Esophagus squamous epithelium (tissue), 5 donors: ENCODE measurements around the gene EIF3A. TPM values are rescaled to one million over a fixed set of nuclear protein-coding genes. Genes with fewer than 3 reads are reported as not detected.
A peak's percentile ranks its signal among the peaks of the same experiment; 100 is the strongest.
"Not testable (repeated sequence)": the region's sequence is repeated elsewhere in the genome, so short reads cannot be mapped to it uniquely, and the experiment has no call there.

Source experiments
- DNase-seq: peaks from one replicate; lab custom pipeline; 2025; lab: John Stamatoyannopoulos, UW
- H3K27ac ChIP-seq, 4 donors: fragments of 200-600 bp; sonication (generic); one replicate each; pipeline ENCODE4 v1.5.1; 2016 to 2019; ENCODE audit warnings: mild to moderate bottlenecking in 1 of 4
- H3K27me3 ChIP-seq, 4 donors: fragments of 200-600 bp; sonication (generic); 1 replicate in 3 of 4; 2 replicates in 1 of 4; pipeline versions ENCODE4 v1.5.1 to v1.6.0; 2017 to 2021; ENCODE audit warnings: antibody characterized with exemption in 1 of 4
- H3K36me3 ChIP-seq, 3 donors: fragments of 200-600 bp; sonication (generic); one replicate each; pipeline ENCODE4 v1.5.1; 2016 to 2019
- H3K4me1 ChIP-seq, 3 donors: fragments of 200-600 bp; sonication (generic); one replicate each; pipeline ENCODE4 v1.5.1; 2017 to 2019
- H3K4me3 ChIP-seq, 4 donors: fragments of 200-600 bp; sonication (generic); 1 replicate in 3 of 4; 2 replicates in 1 of 4; pipeline ENCODE4 v1.5.1; 2016 to 2019; ENCODE audit warnings: mild to moderate bottlenecking in 2 of 4, moderate library complexity in 1 of 4
- H3K9me3 ChIP-seq, 3 donors: fragments of 200-600 bp; sonication (generic); one replicate each; pipeline ENCODE4 v1.5.1; 2016 to 2019
- POLR2A ChIP-seq, 4 donors: fragments of 450-650 bp; IDR thresholded peaks; one replicate each; pipeline ENCODE4 v1.6.1; 2017; ENCODE audit warnings: antibody characterized with exemption in 4 of 4, mild to moderate bottlenecking in 4 of 4, moderate library complexity in 3 of 4
- WGBS, 2 donors: methylation state at CpG; one replicate each; pipeline ENCODE4 v1.1.5; 2018; 5-methylcytosine and 5-hydroxymethylcytosine counted together
- intact Hi-C: fragments of 100-400 bp; cut with DNase I; formaldehyde crosslinking; loops from one replicate; pipeline ENCODE4 v1.15.0; 2022
- total RNA-seq, 4 donors: library from RNA; depleted of rRNA; stranded (reverse); fragments of >200 nt; gene quantifications; one replicate each; pipeline ENCODE4 v1.1.0, GENCODE V29; 2016
- TF ChIP-seq, protein P1 (sequence below), 6 experiments: fragments of 450-650 bp in 4 of 6; fragments of 200-600 bp in 2 of 6; sonication (generic) in 2 of 6; IDR thresholded peaks; one replicate each; pipeline ENCODE4 v1.5.1; 2016 to 2019; ENCODE audit warnings: antibody characterized with exemption in 6 of 6, mild to moderate bottlenecking in 4 of 6, moderate library complexity in 4 of 6
- donor health status: DM: yes; HTN: yes; CAD: no.

Gene EIF3A
- total RNA-seq, 4 donors from 2014 or later: 71.8 to 135 (median 101) TPM

DNA sequence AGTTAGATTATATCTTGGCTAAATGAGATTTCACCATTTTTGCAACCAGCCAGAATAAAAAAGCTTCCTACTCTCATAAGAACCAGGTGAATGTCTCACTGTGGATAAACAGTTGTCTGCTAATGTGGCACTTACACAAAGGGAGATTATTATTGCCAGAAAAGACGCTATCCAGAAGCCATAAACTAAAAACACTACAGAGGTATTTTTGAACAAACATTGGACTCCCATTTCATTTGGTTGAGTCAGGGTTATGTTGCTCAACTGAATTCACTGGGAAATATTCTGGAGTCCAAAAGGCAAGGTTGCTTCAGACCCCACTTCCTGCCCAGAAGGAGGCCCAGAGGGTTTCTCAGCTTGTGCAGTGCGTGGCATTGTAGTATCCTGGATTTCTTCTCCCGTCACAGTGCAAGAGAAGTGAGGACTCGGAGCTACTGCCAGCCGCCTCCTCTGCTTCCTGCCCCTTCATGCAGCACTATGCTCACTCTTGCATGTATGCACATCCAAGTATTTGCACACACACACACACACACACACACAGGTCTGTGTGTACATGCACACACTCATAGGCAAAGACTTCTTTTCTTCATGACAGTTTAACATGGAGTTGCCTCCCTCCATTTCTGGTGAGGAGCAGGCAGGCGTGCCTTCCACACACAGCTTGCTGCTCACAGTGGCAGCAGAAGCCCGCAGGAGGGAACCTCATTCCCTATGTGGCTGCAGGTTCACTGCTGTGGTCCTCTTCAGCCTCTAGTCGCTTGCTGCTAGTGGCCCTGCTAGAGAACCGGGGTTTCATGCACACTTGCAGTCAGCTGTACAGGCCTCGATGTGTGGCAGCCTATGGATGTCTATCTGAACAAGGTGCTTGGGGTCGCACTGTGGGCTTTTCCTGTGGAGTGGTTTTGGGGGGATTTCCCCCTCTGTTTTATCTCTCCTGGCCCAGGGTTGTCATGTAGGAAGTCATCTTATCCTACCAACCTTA is 33.4 kb upstream of the EIF3A start:
- H3K4me3 ChIP-seq: no peak overlapping the region
- no peaks in the 10 kb centered on the region for H3K9me3 ChIP-seq
- WGBS, 2 donors: 76 to 81% methylated on average over 7 to 11 of the region's 11 CpGs
- no peaks in the 10 kb centered on the region for H3K27me3 ChIP-seq
- TF ChIP-seq, protein P1, sequence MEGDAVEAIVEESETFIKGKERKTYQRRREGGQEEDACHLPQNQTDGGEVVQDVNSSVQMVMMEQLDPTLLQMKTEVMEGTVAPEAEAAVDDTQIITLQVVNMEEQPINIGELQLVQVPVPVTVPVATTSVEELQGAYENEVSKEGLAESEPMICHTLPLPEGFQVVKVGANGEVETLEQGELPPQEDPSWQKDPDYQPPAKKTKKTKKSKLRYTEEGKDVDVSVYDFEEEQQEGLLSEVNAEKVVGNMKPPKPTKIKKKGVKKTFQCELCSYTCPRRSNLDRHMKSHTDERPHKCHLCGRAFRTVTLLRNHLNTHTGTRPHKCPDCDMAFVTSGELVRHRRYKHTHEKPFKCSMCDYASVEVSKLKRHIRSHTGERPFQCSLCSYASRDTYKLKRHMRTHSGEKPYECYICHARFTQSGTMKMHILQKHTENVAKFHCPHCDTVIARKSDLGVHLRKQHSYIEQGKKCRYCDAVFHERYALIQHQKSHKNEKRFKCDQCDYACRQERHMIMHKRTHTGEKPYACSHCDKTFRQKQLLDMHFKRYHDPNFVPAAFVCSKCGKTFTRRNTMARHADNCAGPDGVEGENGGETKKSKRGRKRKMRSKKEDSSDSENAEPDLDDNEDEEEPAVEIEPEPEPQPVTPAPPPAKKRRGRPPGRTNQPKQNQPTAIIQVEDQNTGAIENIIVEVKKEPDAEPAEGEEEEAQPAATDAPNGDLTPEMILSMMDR (IDR thresholded peaks at IDR 0.05): no peak
- no peak for TF ChIP-seq POLR2A (IDR thresholded peaks at IDR 0.05)
- intact Hi-C loops: no loop called here
- H3K36me3 ChIP-seq: peaks cover 4 to 97% (median 25%) of the 10 kb centered on the region in 3 donors
- DNase-seq: no peak
- no peaks in the 10 kb centered on the region for H3K4me1 ChIP-seq
- H3K27ac ChIP-seq: no peak overlapping the region

GRCh38 chr10:119112056-119112455 is 31.4 kb upstream of the EIF3A start:
- H3K9me3 ChIP-seq: no peaks in the 10 kb centered on the region
- peaks cover 4 to 95% (median 25%) of the 10 kb centered on the region in 3 donors for H3K36me3 ChIP-seq
- H3K4me3 ChIP-seq: no peak overlapping the region
- intact Hi-C loops: no loop called here
- H3K27me3 ChIP-seq: no peaks in the 10 kb centered on the region
- TF ChIP-seq POLR2A (IDR thresholded peaks at IDR 0.05): no peak
- TF ChIP-seq, protein P1 (IDR thresholded peaks at IDR 0.05): no peak
- H3K4me1 ChIP-seq: no peaks in the 10 kb centered on the region
- WGBS, 2 donors: 82 to 84% methylated on average over 4 of the region's 4 CpGs
- H3K27ac ChIP-seq: no peak overlapping the region
- no peak for DNase-seq

DNA sequence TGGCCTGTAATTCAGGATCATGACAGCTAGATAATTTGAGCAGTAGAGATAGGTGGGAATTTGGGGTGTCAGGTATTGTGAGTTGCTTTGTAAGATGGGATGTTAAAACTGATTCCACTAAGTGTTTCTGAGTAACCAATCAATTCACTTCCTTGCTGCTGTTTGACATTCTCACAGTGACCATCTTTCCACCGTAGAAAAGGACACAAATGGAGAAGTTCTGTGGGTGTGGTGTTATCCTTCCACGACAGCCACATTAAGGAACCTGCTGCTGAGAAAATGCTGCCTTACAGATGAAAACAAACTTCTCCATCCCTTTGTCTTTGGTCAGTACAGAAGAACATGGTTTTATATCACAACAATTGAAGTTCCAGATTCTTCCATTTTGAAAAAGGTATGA is 27.2 kb upstream of the EIF3A start:
- WGBS, 2 donors: 80 to 87% methylated on average over 1 to 2 of the region's 2 CpGs
- H3K27ac ChIP-seq, intact Hi-C loops, H3K4me3 ChIP-seq, DNase-seq, H3K27me3 ChIP-seq, H3K9me3 ChIP-seq: not testable (repeated sequence)
- peaks cover 4 to 55% (median 13%) of the 10 kb centered on the region in 3 donors for H3K36me3 ChIP-seq
- H3K4me1 ChIP-seq: peaks cover 8 to 25% (median 11%) of the 10 kb centered on the region in 3 donors

GRCh38 chr10:119107106-119107505 is 26.5 kb upstream of the EIF3A start:
- H3K36me3 ChIP-seq: peaks cover 4 to 48% (median 13%) of the 10 kb centered on the region in 3 donors
- DNase-seq, H3K27me3 ChIP-seq, H3K4me3 ChIP-seq, H3K9me3 ChIP-seq, H3K27ac ChIP-seq, intact Hi-C loops: not testable (repeated sequence)
- H3K4me1 ChIP-seq: peaks cover 11 to 32% (median 11%) of the 10 kb centered on the region in 3 donors
- 90 to 92% methylated on average over 6 of the region's 6 CpGs for WGBS, 2 donors

DNA sequence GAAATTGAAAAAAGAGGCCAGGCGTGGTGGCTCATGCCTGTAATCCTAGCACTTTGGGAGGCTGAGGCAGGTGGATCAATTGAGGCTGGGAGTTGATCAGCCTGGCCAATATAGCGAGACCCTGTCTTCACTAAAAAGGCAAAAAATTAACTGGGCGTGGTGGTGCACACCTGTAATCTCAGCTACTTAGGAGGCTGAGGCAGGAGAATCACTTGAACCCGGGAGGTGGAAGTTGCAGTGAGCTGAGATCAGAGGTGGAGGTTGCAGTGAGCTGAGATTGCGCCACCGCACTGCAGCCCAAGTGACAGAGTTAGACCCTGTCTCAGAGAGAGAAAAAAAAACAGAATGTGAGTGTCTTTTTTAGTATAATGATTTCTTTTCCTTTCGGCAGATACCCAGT is 25.3 kb upstream of the EIF3A start:
- H3K4me1 ChIP-seq: peaks cover 16 to 44% (median 19%) of the 10 kb centered on the region in 3 donors
- H3K36me3 ChIP-seq: peaks cover 4 to 36% (median 13%) of the 10 kb centered on the region in 3 donors
- H3K9me3 ChIP-seq, DNase-seq, H3K27me3 ChIP-seq, H3K27ac ChIP-seq, intact Hi-C loops, H3K4me3 ChIP-seq: not testable (repeated sequence)
- WGBS, 2 donors: 92 to 94% methylated on average over 7 of the region's 7 CpGs

GRCh38 chr10:119105155-119105554 is 24.5 kb upstream of the EIF3A start:
- WGBS, 2 donors: 84 to 88% methylated on average over 10 to 12 of the region's 12 CpGs
- H3K27ac ChIP-seq: no peak overlapping the region
- H3K36me3 ChIP-seq: peaks cover 0 to 29% (median 13%) of the 10 kb centered on the region in 3 donors
- H3K27me3 ChIP-seq: no peaks in the 10 kb centered on the region
- H3K4me1 ChIP-seq: peaks cover 19 to 51% (median 21%) of the 10 kb centered on the region in 3 donors
- no peak for DNase-seq
- peak overlapping the region; percentile 73 to 96 (median 95) for H3K4me3 ChIP-seq
- no peak for TF ChIP-seq POLR2A (IDR thresholded peaks at IDR 0.05)
- TF ChIP-seq, protein P1 (IDR thresholded peaks at IDR 0.05): no peak
- no peaks in the 10 kb centered on the region for H3K9me3 ChIP-seq
- intact Hi-C loops: no loop called here
